Neural cell (in vitro differentiated cells): ENCODE data around the gene RNLS. TPM values are rescaled to one million over a fixed set of nuclear protein-coding genes. Genes with fewer than 3 reads are reported as not detected.

Experiments used
- H2AFZ ChIP-seq: fragments of 200-600, 300-800 bp; sonication (generic), shearing (Covaris generic); 2 replicates; pipeline ENCODE4 v1.6.0; 2014; ENCODE audit warnings: low read depth, mild to moderate bottlenecking, antibody characterized with exemption, low read length, moderate library complexity
- H3F3A ChIP-seq: fragments of 200-600 bp; shearing (Covaris generic); 2 replicates; pipeline ENCODE4 v1.6.1; 2016; ENCODE audit warnings: mild to moderate bottlenecking, moderate library complexity, mixed read lengths, antibody characterized with exemption, low read length; ENCODE audit not compliant: insufficient read depth, poor library complexity, severe bottlenecking
- H3K27ac ChIP-seq: fragments of 200-600, 300-800 bp; sonication (generic), shearing (Covaris generic); 2 replicates; pipeline ENCODE4 v1.5.1; 2014; ENCODE audit warnings: mild to moderate bottlenecking, low read length, moderate library complexity
- H3K27me3 ChIP-seq: fragments of 300-800, 200-600 bp; sonication (generic), shearing (Covaris generic); 2 replicates; pipeline ENCODE4 v1.6.0; 2014; ENCODE audit warnings: mild to moderate bottlenecking, low read depth, low read length, moderate library complexity; ENCODE audit not compliant: insufficient read depth
- H3K36me3 ChIP-seq: fragments of 300-800, 200-600 bp; sonication (generic), shearing (Covaris generic); 2 replicates; pipeline ENCODE4 v1.5.1; 2014; ENCODE audit warnings: mild to moderate bottlenecking, antibody characterized with exemption, low read length, moderate library complexity; ENCODE audit not compliant: insufficient read depth
- H3K4me2 ChIP-seq: fragments of 300-800, 200-600 bp; sonication (generic), shearing (Covaris generic); 2 replicates; pipeline ENCODE4 v1.6.0; 2014; ENCODE audit warnings: mild to moderate bottlenecking, low read length
- H3K4me3 ChIP-seq: fragments of 300-800, 200-600 bp; sonication (generic), shearing (Covaris generic); 2 replicates; pipeline ENCODE4 v1.5.1; 2014; ENCODE audit warnings: mild to moderate bottlenecking, low read length, moderate library complexity
- H3K79me2 ChIP-seq: fragments of 200-600 bp; shearing (Covaris generic); replicated peaks from 2 replicates; pipeline ENCODE4 v1.6.0; 2014; ENCODE audit warnings: mild to moderate bottlenecking, low read length, moderate library complexity; ENCODE audit not compliant: insufficient read depth
- H3K9ac ChIP-seq: fragments of 300-800, 200-600 bp; sonication (generic), shearing (Covaris generic); 2 replicates; pipeline ENCODE4 v1.6.1; 2016; ENCODE audit warnings: mild to moderate bottlenecking, low read length, mixed read lengths
- H3K9me2 ChIP-seq: fragments of 200-600 bp; shearing (Covaris generic); 2 replicates; pipeline ENCODE4 v1.6.1; 2016; ENCODE audit warnings: mild to moderate bottlenecking, low read length, mixed read lengths; ENCODE audit not compliant: insufficient read depth
- H3K9me3 ChIP-seq: fragments of 200-600, 300-800 bp; sonication (generic), shearing (Covaris generic); 2 replicates; pipeline ENCODE4 v1.6.1; 2016; ENCODE audit warnings: mild to moderate bottlenecking, mixed run types, low read length, moderate library complexity, mixed read lengths
- H4K20me1 ChIP-seq: fragments of 200-600 bp; shearing (Covaris generic); 2 replicates; pipeline ENCODE4 v1.6.1; 2016; ENCODE audit warnings: mild to moderate bottlenecking, mixed run types; ENCODE audit not compliant: insufficient read depth
- EP300 ChIP-seq: fragments of 450-650 bp; conservative IDR thresholded peaks from 2 replicates; pipeline ENCODE4 v1.6.1; 2014; ENCODE audit warnings: antibody characterized with exemption, mild to moderate bottlenecking, moderate library complexity; ENCODE audit not compliant: poor library complexity, severe bottlenecking
- EZH2 ChIP-seq: fragments of 200-600, 300-800 bp; shearing (Covaris generic), sonication (generic); IDR thresholded peaks from 2 replicates; pipeline ENCODE4 v1.6.1; 2014; ENCODE audit warnings: antibody characterized with exemption, low read length, borderline replicate concordance, mild to moderate bottlenecking; ENCODE audit not compliant: insufficient read depth, poor library complexity, severe bottlenecking
- MXI1 ChIP-seq: fragments of 450-650 bp; conservative IDR thresholded peaks from 2 replicates; pipeline ENCODE4 v1.6.1; 2014; ENCODE audit warnings: antibody characterized with exemption, mild to moderate bottlenecking; ENCODE audit not compliant: poor library complexity, severe bottlenecking
- POLR2AphosphoS5 ChIP-seq: IDR thresholded peaks from 2 replicates; pipeline ENCODE4 v1.6.1; 2012
- RAD21 ChIP-seq: fragments of 450-650 bp; conservative IDR thresholded peaks from 2 replicates; pipeline ENCODE4 v1.6.1; 2014; ENCODE audit warnings: antibody characterized with exemption, mild to moderate bottlenecking, moderate library complexity
- SMC3 ChIP-seq: fragments of 450-650 bp; conservative IDR thresholded peaks from 2 replicates; pipeline ENCODE4 v1.6.1; 2014; ENCODE audit warnings: antibody characterized with exemption, mild to moderate bottlenecking, moderate library complexity; ENCODE audit not compliant: poor library complexity
- TAF1 ChIP-seq: IDR thresholded peaks from 2 replicates; pipeline ENCODE4 v1.6.1; 2012; ENCODE audit warnings: low read depth
- polyA plus RNA-seq: library from polyadenylated mRNA; depleted of rRNA; stranded (reverse); fragments of >200 nt; gene quantifications from 2 replicates; pipeline ENCODE4 v1.2.3, GENCODE V29; 2014
- TF ChIP-seq, protein P1 (sequence below): fragments of 450-650 bp; IDR thresholded peaks from 2 replicates; pipeline ENCODE4 v1.5.1; 2014; ENCODE audit warnings: antibody characterized with exemption, mild to moderate bottlenecking, moderate library complexity; ENCODE audit not compliant: poor library complexity, severe bottlenecking
- TF ChIP-seq, protein P2 (sequence below): IDR thresholded peaks from 2 replicates; pipeline ENCODE4 v1.6.1; 2012; ENCODE audit warnings: borderline replicate concordance

Gene RNLS
- polyA plus RNA-seq, 1 donor from 2014 or later: 0.20 TPM

DNA sequence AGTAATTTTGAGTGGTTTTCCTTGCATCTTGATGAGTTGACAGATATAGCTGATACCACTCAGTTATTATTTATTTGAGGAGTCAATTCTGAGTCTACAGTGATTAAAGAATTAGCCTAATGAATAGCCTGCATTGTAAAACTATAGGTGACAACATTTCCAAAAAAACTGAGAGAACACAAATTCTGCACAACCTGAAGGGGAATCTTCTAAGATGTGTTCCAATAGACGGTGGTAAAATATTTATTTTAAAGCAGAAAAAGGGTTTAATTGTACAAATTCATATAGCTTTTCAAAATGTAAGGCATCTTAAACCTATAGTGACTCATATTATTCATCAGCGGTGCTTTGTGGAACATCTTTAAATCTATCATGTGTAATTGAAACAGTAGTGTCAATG lies 200.4 kb downstream of the RNLS start:
- no peaks in the 10 kb centered on the region for H3K9me2 ChIP-seq
- no peaks in the 10 kb centered on the region for H3K36me3 ChIP-seq
- no peak overlapping the region for H3K4me3 ChIP-seq
- H3K9ac ChIP-seq: no peak overlapping the region
- H3F3A ChIP-seq: no peaks in the 10 kb centered on the region
- H3K27ac ChIP-seq: no peak overlapping the region
- no peaks in the 10 kb centered on the region for H3K79me2 ChIP-seq
- no peak for TF ChIP-seq EP300
- TF ChIP-seq EZH2: no peak
- no peak for TF ChIP-seq TAF1
- TF ChIP-seq MXI1: no peak
- TF ChIP-seq POLR2AphosphoS5: no peak
- TF ChIP-seq SMC3: no peak
- TF ChIP-seq, protein P1, sequence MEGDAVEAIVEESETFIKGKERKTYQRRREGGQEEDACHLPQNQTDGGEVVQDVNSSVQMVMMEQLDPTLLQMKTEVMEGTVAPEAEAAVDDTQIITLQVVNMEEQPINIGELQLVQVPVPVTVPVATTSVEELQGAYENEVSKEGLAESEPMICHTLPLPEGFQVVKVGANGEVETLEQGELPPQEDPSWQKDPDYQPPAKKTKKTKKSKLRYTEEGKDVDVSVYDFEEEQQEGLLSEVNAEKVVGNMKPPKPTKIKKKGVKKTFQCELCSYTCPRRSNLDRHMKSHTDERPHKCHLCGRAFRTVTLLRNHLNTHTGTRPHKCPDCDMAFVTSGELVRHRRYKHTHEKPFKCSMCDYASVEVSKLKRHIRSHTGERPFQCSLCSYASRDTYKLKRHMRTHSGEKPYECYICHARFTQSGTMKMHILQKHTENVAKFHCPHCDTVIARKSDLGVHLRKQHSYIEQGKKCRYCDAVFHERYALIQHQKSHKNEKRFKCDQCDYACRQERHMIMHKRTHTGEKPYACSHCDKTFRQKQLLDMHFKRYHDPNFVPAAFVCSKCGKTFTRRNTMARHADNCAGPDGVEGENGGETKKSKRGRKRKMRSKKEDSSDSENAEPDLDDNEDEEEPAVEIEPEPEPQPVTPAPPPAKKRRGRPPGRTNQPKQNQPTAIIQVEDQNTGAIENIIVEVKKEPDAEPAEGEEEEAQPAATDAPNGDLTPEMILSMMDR: no peak
- no peak for TF ChIP-seq RAD21
- TF ChIP-seq, protein P2, sequence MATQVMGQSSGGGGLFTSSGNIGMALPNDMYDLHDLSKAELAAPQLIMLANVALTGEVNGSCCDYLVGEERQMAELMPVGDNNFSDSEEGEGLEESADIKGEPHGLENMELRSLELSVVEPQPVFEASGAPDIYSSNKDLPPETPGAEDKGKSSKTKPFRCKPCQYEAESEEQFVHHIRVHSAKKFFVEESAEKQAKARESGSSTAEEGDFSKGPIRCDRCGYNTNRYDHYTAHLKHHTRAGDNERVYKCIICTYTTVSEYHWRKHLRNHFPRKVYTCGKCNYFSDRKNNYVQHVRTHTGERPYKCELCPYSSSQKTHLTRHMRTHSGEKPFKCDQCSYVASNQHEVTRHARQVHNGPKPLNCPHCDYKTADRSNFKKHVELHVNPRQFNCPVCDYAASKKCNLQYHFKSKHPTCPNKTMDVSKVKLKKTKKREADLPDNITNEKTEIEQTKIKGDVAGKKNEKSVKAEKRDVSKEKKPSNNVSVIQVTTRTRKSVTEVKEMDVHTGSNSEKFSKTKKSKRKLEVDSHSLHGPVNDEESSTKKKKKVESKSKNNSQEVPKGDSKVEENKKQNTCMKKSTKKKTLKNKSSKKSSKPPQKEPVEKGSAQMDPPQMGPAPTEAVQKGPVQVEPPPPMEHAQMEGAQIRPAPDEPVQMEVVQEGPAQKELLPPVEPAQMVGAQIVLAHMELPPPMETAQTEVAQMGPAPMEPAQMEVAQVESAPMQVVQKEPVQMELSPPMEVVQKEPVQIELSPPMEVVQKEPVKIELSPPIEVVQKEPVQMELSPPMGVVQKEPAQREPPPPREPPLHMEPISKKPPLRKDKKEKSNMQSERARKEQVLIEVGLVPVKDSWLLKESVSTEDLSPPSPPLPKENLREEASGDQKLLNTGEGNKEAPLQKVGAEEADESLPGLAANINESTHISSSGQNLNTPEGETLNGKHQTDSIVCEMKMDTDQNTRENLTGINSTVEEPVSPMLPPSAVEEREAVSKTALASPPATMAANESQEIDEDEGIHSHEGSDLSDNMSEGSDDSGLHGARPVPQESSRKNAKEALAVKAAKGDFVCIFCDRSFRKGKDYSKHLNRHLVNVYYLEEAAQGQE: no peak
- no peaks in the 10 kb centered on the region for H3K9me3 ChIP-seq
- H3K4me2 ChIP-seq: no peak overlapping the region
- H3K27me3 ChIP-seq: no peaks in the 10 kb centered on the region
- no peak overlapping the region for H2AFZ ChIP-seq
- H4K20me1 ChIP-seq: no peaks in the 10 kb centered on the region

DNA sequence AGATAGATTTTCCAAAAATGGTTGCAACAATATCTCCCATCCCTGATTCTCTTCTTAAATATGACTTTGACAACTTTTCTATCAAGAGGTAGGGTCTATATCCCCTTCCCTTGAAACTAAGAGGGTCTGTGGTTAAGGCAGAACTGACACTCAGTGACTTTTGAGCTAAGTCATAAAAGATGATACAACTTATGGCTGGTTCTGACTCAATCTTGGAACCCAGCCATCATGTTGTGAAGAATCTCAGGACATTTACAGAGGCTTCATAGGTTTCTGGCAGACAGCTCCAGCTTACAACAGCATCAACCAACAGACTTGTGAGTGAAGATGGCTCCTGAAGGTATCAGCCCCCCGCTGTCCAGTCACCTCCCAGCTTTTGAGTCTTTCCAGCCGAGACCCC lies 203.5 kb downstream of the RNLS start:
- Histone ChIP-seq H3K4me3 (no peak overlapping the region), H3K9me2 (no peaks in the 10 kb centered on the region), H3K4me2 (no peak overlapping the region), H3K27me3 (no peaks in the 10 kb centered on the region), H3K9ac (no peak overlapping the region), H3K9me3 (no peaks in the 10 kb centered on the region), H4K20me1 (no peaks in the 10 kb centered on the region), H3K36me3 (no peaks in the 10 kb centered on the region), H3K27ac (no peak overlapping the region), H2AFZ (no peak overlapping the region), H3F3A (no peaks in the 10 kb centered on the region), H3K79me2 (no peaks in the 10 kb centered on the region)
- TF ChIP-seq, protein P1: no peak
- TF ChIP-seq TAF1: no peak
- TF ChIP-seq, protein P2: no peak
- no peak for TF ChIP-seq MXI1
- no peak for TF ChIP-seq EZH2
- TF ChIP-seq POLR2AphosphoS5: no peak
